Measurements from ENCODE around the gene ZNF536.

The ZNF536 gene

DNA sequence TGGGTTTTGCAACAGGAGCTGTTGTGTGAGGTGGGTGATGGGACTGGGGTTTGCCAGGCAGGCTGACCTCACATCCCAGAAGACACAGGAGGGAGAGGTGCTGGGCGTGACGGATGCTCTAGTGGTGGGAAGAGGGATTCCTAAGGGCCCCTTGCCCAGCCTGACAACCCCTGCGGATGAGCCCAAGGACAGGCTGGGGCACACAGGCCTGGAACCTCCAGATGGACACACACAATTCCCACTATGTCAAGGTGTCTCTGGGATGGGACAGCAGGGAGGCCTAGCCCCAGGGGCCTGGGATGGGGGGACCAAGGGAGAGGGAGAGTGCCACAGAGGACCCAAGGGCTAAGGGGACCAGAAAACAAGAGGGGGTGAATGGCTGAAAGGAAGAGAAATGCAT lies 191.5 kb downstream of the ZNF536 start:
- H3K27me3 ChIP-seq (replicated peaks; ENCODE audit: insufficient read depth, low read length): peaks cover 48% of the 10 kb centered on the region
- no peak overlapping the region for H3K4me2 ChIP-seq (ENCODE audit: low read depth, low read length)
- H3K9ac ChIP-seq (ENCODE audit: low read length): no peak overlapping the region
- no peaks in the 10 kb centered on the region for H4K20me1 ChIP-seq (ENCODE audit: insufficient read depth, low read length)
- H3K4me1 ChIP-seq (ENCODE audit: low read length): no peaks in the 10 kb centered on the region
- H3K27ac ChIP-seq (ENCODE audit: low read length): no peak overlapping the region
- no peak for DNase-seq
- H2AFZ ChIP-seq (ENCODE audit: low read length): no peak overlapping the region
- no peak for TF ChIP-seq EZH2 (optimal IDR thresholded peaks at IDR 0.05; ENCODE audit: low read depth, low read length)
- TF ChIP-seq EZH2phosphoT487 (IDR thresholded peaks at IDR 0.05; ENCODE audit: low read length): no peak
- TF ChIP-seq, protein P1, sequence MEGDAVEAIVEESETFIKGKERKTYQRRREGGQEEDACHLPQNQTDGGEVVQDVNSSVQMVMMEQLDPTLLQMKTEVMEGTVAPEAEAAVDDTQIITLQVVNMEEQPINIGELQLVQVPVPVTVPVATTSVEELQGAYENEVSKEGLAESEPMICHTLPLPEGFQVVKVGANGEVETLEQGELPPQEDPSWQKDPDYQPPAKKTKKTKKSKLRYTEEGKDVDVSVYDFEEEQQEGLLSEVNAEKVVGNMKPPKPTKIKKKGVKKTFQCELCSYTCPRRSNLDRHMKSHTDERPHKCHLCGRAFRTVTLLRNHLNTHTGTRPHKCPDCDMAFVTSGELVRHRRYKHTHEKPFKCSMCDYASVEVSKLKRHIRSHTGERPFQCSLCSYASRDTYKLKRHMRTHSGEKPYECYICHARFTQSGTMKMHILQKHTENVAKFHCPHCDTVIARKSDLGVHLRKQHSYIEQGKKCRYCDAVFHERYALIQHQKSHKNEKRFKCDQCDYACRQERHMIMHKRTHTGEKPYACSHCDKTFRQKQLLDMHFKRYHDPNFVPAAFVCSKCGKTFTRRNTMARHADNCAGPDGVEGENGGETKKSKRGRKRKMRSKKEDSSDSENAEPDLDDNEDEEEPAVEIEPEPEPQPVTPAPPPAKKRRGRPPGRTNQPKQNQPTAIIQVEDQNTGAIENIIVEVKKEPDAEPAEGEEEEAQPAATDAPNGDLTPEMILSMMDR (IDR thresholded peaks at IDR 0.05; ENCODE audit: low read length): no peak
- H3F3A ChIP-seq (ENCODE audit: insufficient read depth, low read length): no peaks in the 10 kb centered on the region
- H3K9me2 ChIP-seq (replicated peaks; ENCODE audit: insufficient read depth, low read length): no peaks in the 10 kb centered on the region
- H3K36me3 ChIP-seq (replicated peaks; ENCODE audit: insufficient read depth, low read length): no peaks in the 10 kb centered on the region
- H3K79me2 ChIP-seq (ENCODE audit: low read length): no peaks in the 10 kb centered on the region
- no peak overlapping the region for H3K4me3 ChIP-seq (ENCODE audit: low read length)
- no peaks in the 10 kb centered on the region for H3K9me3 ChIP-seq (replicated peaks; ENCODE audit: insufficient read depth, low read length)

DNA sequence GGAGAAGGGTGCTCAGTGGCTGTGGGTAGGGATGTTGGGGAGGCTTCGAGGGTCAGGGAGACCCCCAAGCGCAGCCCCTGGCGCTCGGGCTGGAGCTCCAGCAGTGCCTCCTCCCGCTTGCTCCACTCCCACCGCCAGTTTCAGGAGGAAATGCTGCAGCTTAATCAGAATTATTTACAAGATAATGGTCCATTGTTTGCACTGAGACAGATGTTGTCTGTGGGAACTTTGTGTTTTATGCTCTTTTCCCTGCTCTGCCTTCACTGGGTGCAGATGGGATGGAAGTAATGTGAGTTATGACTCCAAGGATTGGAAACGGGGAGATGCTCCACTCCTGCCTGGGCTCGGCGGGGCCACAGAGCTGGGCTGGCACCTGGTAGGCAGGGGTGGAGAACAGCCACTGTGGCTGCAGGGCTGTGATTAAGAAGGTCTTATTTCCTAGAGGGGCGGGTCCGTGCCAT lies 192.4 kb downstream of the ZNF536 start:
- H3K9ac ChIP-seq (ENCODE audit: low read length): no peak overlapping the region
- no peak overlapping the region for H3K27ac ChIP-seq (ENCODE audit: low read length)
- H3K9me2 ChIP-seq (replicated peaks; ENCODE audit: insufficient read depth, low read length): no peaks in the 10 kb centered on the region
- no peaks in the 10 kb centered on the region for H3F3A ChIP-seq (ENCODE audit: insufficient read depth, low read length)
- H3K4me1 ChIP-seq (ENCODE audit: low read length): no peaks in the 10 kb centered on the region
- H3K4me2 ChIP-seq (ENCODE audit: low read depth, low read length): no peak overlapping the region
- TF ChIP-seq EZH2phosphoT487 (IDR thresholded peaks at IDR 0.05; ENCODE audit: low read length) (no peak), EZH2 (optimal IDR thresholded peaks at IDR 0.05; ENCODE audit: low read depth, low read length) (no peak)
- TF ChIP-seq, protein P1 (IDR thresholded peaks at IDR 0.05; ENCODE audit: low read length): no peak
- H3K27me3 ChIP-seq (replicated peaks; ENCODE audit: insufficient read depth, low read length): peaks cover 39% of the 10 kb centered on the region
- no peak for DNase-seq
- no peaks in the 10 kb centered on the region for H3K9me3 ChIP-seq (replicated peaks; ENCODE audit: insufficient read depth, low read length)
- no peak overlapping the region for H3K4me3 ChIP-seq (ENCODE audit: low read length)
- H3K79me2 ChIP-seq (ENCODE audit: low read length): no peaks in the 10 kb centered on the region
- H3K36me3 ChIP-seq (replicated peaks; ENCODE audit: insufficient read depth, low read length): no peaks in the 10 kb centered on the region
- no peak overlapping the region for H2AFZ ChIP-seq (ENCODE audit: low read length)
- H4K20me1 ChIP-seq (ENCODE audit: insufficient read depth, low read length): no peaks in the 10 kb centered on the region

DNA sequence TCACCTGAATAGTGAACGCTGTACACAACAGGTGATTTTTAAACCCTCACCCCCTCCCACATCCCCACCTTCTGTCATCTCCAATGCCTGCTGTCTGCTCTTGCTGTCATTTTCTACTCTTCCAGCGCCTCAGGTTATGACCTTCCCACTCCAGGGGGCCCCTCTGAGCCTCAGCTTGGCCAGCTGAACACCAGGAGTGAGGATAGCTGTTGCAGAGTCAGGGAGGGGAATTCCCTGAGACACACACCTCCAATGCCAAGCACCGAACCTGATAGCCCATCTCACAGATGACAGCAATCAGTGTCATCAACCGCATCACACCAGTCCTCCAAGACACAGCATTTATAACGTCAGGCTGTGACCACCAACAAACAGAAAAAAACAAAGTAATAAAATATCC lies 193.5 kb downstream of the ZNF536 start:
- Histone ChIP-seq H3K9me3 (replicated peaks; ENCODE audit: insufficient read depth, low read length) (no peaks in the 10 kb centered on the region), H3K4me1 (ENCODE audit: low read length) (no peaks in the 10 kb centered on the region), H3K36me3 (replicated peaks; ENCODE audit: insufficient read depth, low read length) (no peaks in the 10 kb centered on the region), H3K9ac (ENCODE audit: low read length) (no peak overlapping the region), H3K9me2 (replicated peaks; ENCODE audit: insufficient read depth, low read length) (no peaks in the 10 kb centered on the region), H3K79me2 (ENCODE audit: low read length) (no peaks in the 10 kb centered on the region), H3K27ac (ENCODE audit: low read length) (no peak overlapping the region), H2AFZ (ENCODE audit: low read length) (no peak overlapping the region), H3K4me3 (ENCODE audit: low read length) (no peak overlapping the region), H3K4me2 (ENCODE audit: low read depth, low read length) (no peak overlapping the region), H3K27me3 (replicated peaks; ENCODE audit: insufficient read depth, low read length) (peaks cover 34% of the 10 kb centered on the region), H4K20me1 (ENCODE audit: insufficient read depth, low read length) (no peaks in the 10 kb centered on the region), H3F3A (ENCODE audit: insufficient read depth, low read length) (no peaks in the 10 kb centered on the region)
- TF ChIP-seq, protein P1 (IDR thresholded peaks at IDR 0.05; ENCODE audit: low read length): no peak
- TF ChIP-seq EZH2phosphoT487 (IDR thresholded peaks at IDR 0.05; ENCODE audit: low read length): no peak
- no peak for TF ChIP-seq EZH2 (optimal IDR thresholded peaks at IDR 0.05; ENCODE audit: low read depth, low read length)
- DNase-seq: no peak
